HG02798 (cell line): ENCODE data around the gene CDK5.
"Not testable (repeated sequence)": the region's sequence is repeated elsewhere in the genome, so short reads cannot be mapped to it uniquely, and the experiment has no call there.

ENCODE experiments used
- ATAC-seq: cut with Tn5 transposase; IDR thresholded peaks from one replicate; pipeline ENCODE4 v1.9.1; 2021; ENCODE audit warnings: mild to moderate bottlenecking; ENCODE audit not compliant: unreplicated experiment, poor library complexity

Gene CDK5

GRCh38 chr7:151038951-151039849 lies 18.5 kb downstream of the CDK5 start:
- peak; percentile 37 for ATAC-seq

- no peak for ATAC-seq
Measured at GRCh38 chr7:151035902-151036301, 21.8 kb downstream of the CDK5 start.

GRCh38 chr7:151035026-151035717 lies 22.5 kb downstream of the CDK5 start:
- ATAC-seq = no peak

GRCh38 chr7:151034312-151035025 lies 23.2 kb downstream of the CDK5 start:
- no peak for ATAC-seq

GRCh38 chr7:151033864-151034249 lies 23.8 kb downstream of the CDK5 start:
- ATAC-seq = no peak

- no peak for ATAC-seq
Measured at GRCh38 chr7:151032936-151033863, 24.5 kb downstream of the CDK5 start.

- ATAC-seq = no peak
Measured at GRCh38 chr7:151031011-151031410, 26.7 kb downstream of the CDK5 start.

- ATAC-seq = no peak
Measured at GRCh38 chr7:151028948-151029501, 28.7 kb downstream of the CDK5 start.

- peak; percentile 98 for ATAC-seq
Measured at GRCh38 chr7:151028131-151028947, 29.4 kb downstream of the CDK5 start, which contains the start of gene ABCB8. TSS of gene ABCB8 (plus strand) at chr7:151028450. CDS start at chr7:151028516, 66 bp downstream.

GRCh38 chr7:151027728-151028130 lies 30.0 kb downstream of the CDK5 start:
- ATAC-seq = not testable (repeated sequence)

GRCh38 chr7:151026771-151027727 lies 30.6 kb downstream of the CDK5 start:
- not testable (repeated sequence) for ATAC-seq

- ATAC-seq = no peak
Measured at GRCh38 chr7:151025924-151026671, 31.6 kb downstream of the CDK5 start.

- no peak for ATAC-seq
Measured at GRCh38 chr7:151024435-151025056, 33.2 kb downstream of the CDK5 start, which contains the start of gene ATG9B. TSS of gene ATG9B (minus strand) at chr7:151024494. CDS start at chr7:151024423, 71 bp downstream.

- no peak for ATAC-seq
Measured at GRCh38 chr7:151023232-151023631, 34.5 kb downstream of the CDK5 start.

GRCh38 chr7:151020231-151020630 lies 37.5 kb downstream of the CDK5 start:
- no peak for ATAC-seq

GRCh38 chr7:151019130-151019447 lies 38.6 kb downstream of the CDK5 start:
- ATAC-seq = no peak
